Ishikawa (cell line): ENCODE results near the gene SLC6A3.
A peak's percentile ranks its signal among the peaks of the same experiment; 100 is the strongest.

ENCODE experiments used
- CREB1 ChIP-seq: IDR thresholded peaks from 2 replicates; pipeline ENCODE4 v1.6.1; 2012; ENCODE audit warnings: low read depth
- EGR1 ChIP-seq: IDR thresholded peaks from 2 replicates; pipeline ENCODE4 v1.6.1; 2012
- EP300 ChIP-seq: IDR thresholded peaks from 2 replicates; pipeline ENCODE4 v1.6.1; 2012; ENCODE audit warnings: borderline replicate concordance
- REST ChIP-seq: IDR thresholded peaks from 2 replicates; pipeline ENCODE4 v1.6.1; 2012; ENCODE audit warnings: low read depth, mild to moderate bottlenecking
- TAF1 ChIP-seq: IDR thresholded peaks from 2 replicates; pipeline ENCODE4 v1.6.1; 2012; ENCODE audit warnings: low read depth, mild to moderate bottlenecking
- USF1 ChIP-seq: IDR thresholded peaks from 2 replicates; pipeline ENCODE4 v1.6.1; 2012

- no peak for TF ChIP-seq TAF1
- TF ChIP-seq EGR1 = no peak
- TF ChIP-seq EP300 = no peak
- TF ChIP-seq USF1 = peak; percentile 40; the same call in 1 of the 2 replicates
- TF ChIP-seq CREB1 = no peak
- TF ChIP-seq REST = no peak
Measured at GRCh38 chr5:1363581-1363980, 81.7 kb downstream of the SLC6A3 start.
